ENCODE data around the gene STXBP5. TPM values are rescaled to one million over a fixed set of nuclear protein-coding genes. Genes with fewer than 3 reads are reported as not detected.

The STXBP5 gene
- total RNA-seq, 1 donor from 2014 or later: 22.3 TPM

- ChIA-PET POLR2A (no interaction called here), CTCF (no interaction called here)
- ATAC-seq (ENCODE audit: low read depth) (no peak), DNase-seq (no peak)
- Mint-ChIP-seq H3K27me3 (peaks cover 7% of the 10 kb centered on the region), H3K27ac (no peak overlapping the region), H3K36me3 (ENCODE audit: low read depth) (no peaks in the 10 kb centered on the region), H3K4me3 (no peak overlapping the region), H3K9me3 (no peaks in the 10 kb centered on the region), H3K4me1 (no peaks in the 10 kb centered on the region)
- intact Hi-C loops (cut with micrococcal nuclease): no loop called here
- TF ChIP-seq CTCF (IDR thresholded peaks at IDR 0.05): no peak
Observed at GRCh38 chr6:147177286-147177685, 26.9 kb upstream of the STXBP5 start.

GRCh38 chr6:147178355-147178754 is 25.9 kb upstream of the STXBP5 start:
- Mint-ChIP-seq H3K27ac (no peak overlapping the region), H3K4me3 (no peak overlapping the region), H3K9me3 (no peaks in the 10 kb centered on the region), H3K36me3 (ENCODE audit: low read depth) (no peaks in the 10 kb centered on the region), H3K27me3 (peaks cover 8% of the 10 kb centered on the region), H3K4me1 (no peaks in the 10 kb centered on the region)
- ChIA-PET POLR2A (no interaction called here), CTCF (no interaction called here)
- no peak for TF ChIP-seq CTCF (IDR thresholded peaks at IDR 0.05)
- intact Hi-C loops (cut with micrococcal nuclease): no loop called here
- ATAC-seq (ENCODE audit: low read depth) (no peak), DNase-seq (no peak)

- Mint-ChIP-seq H3K27me3 (peaks cover 10% of the 10 kb centered on the region), H3K36me3 (ENCODE audit: low read depth) (no peaks in the 10 kb centered on the region), H3K27ac (no peak overlapping the region), H3K9me3 (no peaks in the 10 kb centered on the region), H3K4me3 (no peak overlapping the region), H3K4me1 (no peaks in the 10 kb centered on the region)
- ChIA-PET CTCF (no interaction called here), POLR2A (no interaction called here)
- ATAC-seq (ENCODE audit: low read depth) (no peak), DNase-seq (no peak)
- intact Hi-C loops (cut with micrococcal nuclease): no loop called here
- TF ChIP-seq CTCF (IDR thresholded peaks at IDR 0.05): no peak
Observed at GRCh38 chr6:147179809-147180208, 24.4 kb upstream of the STXBP5 start.

DNA sequence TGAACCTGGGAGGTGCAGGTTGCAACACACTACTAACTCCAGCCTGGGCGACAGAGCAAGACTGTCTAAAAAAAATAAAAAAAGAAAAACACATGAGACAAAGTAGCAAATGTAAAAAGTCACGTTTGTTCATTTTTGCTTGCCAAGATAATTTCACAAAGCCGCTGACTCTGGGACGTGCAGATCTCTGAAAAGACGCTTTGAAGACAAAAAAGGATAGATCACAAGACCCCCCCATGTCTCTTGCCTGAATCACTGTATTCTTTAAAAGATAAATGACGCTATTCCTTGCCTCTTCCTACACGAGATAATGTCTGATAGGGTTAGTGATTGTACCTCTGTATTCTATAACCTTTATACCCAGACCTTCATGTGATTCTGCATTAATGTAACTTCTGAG is 23.3 kb upstream of the STXBP5 start:
- POLR2A ChIA-PET: no interaction called here
- Mint-ChIP-seq H3K4me3 (no peak overlapping the region), H3K27me3 (peaks cover 12% of the 10 kb centered on the region), H3K4me1 (no peaks in the 10 kb centered on the region), H3K27ac (no peak overlapping the region), H3K36me3 (ENCODE audit: low read depth) (no peaks in the 10 kb centered on the region), H3K9me3 (no peaks in the 10 kb centered on the region)
- intact Hi-C loops (cut with micrococcal nuclease): no loop called here
- CTCF ChIA-PET: no interaction called here
- ATAC-seq (ENCODE audit: low read depth) (no peak), DNase-seq (no peak)
- no peak for TF ChIP-seq CTCF (IDR thresholded peaks at IDR 0.05)

DNA sequence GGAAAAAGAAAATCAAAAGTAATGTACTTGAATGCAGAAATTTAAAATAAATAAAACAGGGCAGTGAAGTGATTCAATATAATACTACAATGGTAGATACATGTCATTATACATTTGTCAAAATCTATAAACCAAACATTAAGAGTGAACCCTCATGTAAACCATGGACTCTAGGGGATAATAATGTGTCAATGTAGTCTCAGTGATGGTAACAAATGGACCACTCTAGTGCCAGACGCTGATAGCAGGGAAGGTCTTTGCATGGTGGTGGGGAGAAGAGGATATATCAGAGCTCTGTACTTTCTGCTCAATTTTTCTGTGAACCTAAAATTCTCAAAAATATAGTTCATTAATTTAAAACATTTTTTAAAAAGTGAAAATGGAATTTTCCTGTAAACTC is 19.8 kb upstream of the STXBP5 start:
- Mint-ChIP-seq H3K4me3 (no peak overlapping the region), H3K9me3 (no peaks in the 10 kb centered on the region), H3K4me1 (no peaks in the 10 kb centered on the region), H3K27me3 (peaks cover 12% of the 10 kb centered on the region), H3K27ac (no peak overlapping the region), H3K36me3 (ENCODE audit: low read depth) (no peaks in the 10 kb centered on the region)
- ChIA-PET CTCF (no interaction called here), POLR2A (no interaction called here)
- DNase-seq: no peak
- ATAC-seq (ENCODE audit: low read depth): no peak
- intact Hi-C loops (cut with micrococcal nuclease): no loop called here
- no peak for TF ChIP-seq CTCF (IDR thresholded peaks at IDR 0.05)

Data from activated B cell treated with CpG ODN at 0.5 μM for 24 hours (primary cell).